SKM-1 treated with dmso at 0.1 percent for 144 hours (cell line): ENCODE measurements around the gene PLP2.
"Not testable (repeated sequence)": the region's sequence is repeated elsewhere in the genome, so short reads cannot be mapped to it uniquely, and the experiment has no call there.

Experiments
- DNase-seq: peaks from one replicate; lab custom pipeline; 2025; ENCODE audit not compliant: unreplicated experiment; lab: John Stamatoyannopoulos, UW

The PLP2 gene

GRCh38 chrX:49163555-49164419 is 7.9 kb upstream of the PLP2 start:
- DNase-seq, result peak; percentile 66

DNA sequence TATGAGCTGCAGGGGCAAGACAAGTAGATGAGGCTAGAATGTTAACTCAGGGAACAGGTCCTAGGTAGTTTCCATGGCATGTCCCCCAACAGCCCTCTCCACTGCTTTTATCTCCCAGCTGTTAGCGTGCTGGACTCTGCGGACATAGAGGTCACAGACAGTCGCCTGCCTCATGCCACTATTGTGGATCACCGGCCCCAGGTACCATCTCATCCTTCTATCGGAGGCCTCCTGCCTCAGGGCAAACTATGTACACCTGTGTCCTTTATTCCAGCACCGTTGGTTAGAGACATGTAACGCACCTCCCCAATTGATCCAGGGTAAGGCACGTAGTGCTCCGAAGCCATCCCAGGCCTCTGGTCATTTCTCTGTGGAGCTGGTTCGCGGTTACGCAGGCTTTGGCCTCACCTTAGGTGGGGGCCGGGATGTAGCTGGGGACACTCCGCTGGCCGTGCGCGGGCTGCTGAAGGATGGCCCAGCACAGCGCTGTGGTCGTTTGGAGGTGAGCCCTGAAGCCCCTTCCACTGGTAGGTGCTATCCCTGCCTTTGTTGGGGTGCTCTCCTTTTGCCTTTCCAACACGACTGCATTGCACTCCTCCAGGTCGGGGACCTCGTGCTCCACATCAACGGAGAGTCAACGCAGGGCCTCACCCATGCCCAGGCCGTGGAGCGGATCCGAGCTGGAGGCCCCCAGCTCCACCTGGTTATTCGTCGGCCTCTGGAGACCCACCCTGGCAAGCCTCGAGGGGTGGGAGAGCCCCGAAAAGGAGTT is 6.9 kb upstream of the PLP2 start:
- no peak for DNase-seq

DNA sequence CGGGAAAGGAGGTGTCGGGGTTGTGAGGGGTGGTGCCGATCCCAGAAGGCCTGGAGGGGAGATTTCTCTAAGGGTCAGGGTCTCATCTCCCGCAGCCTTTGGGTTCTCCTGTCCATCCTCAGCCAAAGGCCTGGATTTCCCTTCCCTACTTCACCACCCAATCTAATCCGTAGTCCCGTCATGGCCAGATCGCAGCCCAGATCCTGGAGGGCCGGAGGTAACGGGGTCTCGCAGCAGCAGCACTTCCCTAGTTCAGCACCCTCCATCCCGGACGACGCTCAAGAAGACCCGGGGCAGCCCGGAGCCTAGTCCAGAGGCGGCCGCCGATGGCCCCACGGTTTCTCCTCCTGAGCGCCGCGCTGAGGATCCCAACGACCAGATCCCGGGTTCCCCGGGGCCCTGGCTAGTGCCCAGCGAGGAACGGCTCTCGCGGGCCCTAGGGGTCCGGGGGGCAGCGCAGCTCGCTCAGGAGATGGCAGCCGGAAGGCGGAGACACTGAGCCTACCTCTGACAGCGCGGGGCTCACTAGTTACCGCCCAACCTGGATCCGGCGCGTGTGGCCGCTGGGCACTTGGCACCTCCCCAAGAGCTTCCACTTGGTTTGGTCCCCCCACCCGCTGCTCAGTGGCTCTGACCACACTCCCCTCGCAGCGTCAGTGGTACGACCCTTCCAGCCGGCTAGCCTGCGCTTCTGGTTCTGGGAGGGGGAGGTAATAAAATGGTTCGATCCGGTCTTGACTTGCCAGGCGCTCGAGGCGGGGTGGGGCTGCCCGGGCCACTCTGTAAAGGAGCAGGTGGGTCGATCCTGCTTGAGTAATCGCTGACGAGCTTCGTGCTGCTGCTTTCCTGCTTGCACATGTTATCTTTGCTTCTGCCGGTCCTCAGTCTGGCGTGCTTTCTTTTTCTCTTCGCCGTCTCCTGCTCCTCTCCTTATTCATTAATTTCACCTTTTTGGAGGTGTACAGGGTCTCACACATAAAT is 5.5 kb upstream of the PLP2 start:
- DNase-seq, result peak; percentile 57

DNA sequence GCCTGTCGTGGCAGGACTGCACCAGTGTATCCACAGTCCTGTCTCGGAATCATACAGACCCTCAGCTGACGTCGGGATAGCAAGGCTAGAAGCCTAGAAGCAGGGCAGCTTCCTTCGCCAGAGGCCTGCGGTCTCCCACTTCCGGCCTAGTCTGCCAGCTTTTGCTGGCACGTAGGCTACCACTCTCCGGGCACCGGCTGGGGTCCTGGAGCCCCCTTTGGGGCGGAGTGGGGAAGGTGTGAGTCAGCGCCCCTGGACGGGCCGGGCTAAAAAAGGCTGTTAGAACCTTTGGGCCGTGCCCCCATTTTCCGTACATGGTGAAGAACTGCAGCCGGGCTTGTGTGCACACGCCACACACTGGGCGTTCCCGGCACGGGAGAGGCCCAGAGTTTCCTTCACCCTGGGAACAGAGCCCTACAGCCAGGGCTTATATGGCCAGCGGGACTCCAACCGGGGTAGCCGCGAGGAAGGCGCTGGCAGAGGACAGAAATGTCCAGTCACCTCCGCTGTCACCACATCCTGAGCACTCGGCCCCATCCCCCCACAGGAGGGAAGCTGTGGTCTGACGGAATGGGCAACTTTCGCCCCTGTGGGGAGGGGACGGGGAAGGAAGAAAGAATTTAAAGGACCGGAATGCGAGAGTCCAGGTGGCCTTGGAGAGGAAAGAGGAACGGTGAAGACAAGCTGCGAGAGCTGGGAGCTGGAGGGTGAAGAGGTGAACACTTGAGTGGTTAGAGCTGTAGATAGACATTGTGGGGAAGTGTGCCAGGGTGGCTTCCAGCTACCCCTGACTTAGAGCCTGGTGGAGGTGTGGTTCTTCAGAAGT is 4.6 kb upstream of the PLP2 start:
- DNase-seq, result peak; percentile 86

- no peak for DNase-seq
Observed at GRCh38 chrX:49167740-49168108, 4.0 kb upstream of the PLP2 start.

GRCh38 chrX:49172280-49172780 is 632 bp downstream of the PLP2 start:
- DNase-seq, result peak; percentile 12

DNA sequence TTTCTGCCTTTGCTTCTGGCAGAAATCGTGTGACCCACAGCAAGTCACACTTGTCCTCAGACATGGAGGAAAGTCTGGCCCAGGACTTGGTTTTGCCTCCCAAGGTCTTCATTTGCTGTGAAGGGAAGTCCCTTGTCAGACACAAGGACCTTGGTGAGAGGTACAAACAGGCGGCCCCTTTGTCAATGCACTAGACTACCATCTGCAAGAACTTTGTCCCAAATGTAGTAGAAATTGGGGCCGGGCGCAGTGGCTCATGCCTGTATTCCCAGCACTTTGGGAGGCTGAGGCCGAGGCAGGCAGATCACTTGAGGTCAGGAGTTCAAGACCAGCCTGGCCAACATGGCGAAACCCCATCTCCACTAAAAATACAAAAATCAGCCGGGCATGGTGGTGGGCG is 1.8 kb downstream of the PLP2 start:
- not testable (repeated sequence) for DNase-seq

DNA sequence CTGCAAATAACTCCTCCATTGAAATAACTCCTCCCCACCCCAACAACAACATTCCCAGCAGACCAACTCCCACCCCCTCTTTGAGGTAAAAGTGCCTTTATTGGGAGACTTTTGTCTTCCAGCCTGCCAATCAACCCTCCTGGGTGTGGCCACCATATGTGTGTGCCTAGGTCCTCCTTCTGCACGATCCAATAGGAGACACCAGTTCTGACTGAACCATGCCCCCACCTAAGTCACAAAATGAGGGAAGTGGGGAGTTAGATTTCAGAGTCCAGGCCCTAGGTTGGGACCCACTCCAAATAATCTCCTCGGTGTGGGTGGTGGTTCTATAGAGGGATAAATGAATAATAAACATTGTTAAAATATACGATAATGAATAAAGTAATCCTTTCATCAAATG is 3.0 kb downstream of the PLP2 start:
- no peak for DNase-seq

- no peak for DNase-seq
Observed at GRCh38 chrX:49175435-49176274, 4.0 kb downstream of the PLP2 start.

- peak; percentile 35 for DNase-seq
Observed at GRCh38 chrX:49176421-49177326, 5.0 kb downstream of the PLP2 start.

DNA sequence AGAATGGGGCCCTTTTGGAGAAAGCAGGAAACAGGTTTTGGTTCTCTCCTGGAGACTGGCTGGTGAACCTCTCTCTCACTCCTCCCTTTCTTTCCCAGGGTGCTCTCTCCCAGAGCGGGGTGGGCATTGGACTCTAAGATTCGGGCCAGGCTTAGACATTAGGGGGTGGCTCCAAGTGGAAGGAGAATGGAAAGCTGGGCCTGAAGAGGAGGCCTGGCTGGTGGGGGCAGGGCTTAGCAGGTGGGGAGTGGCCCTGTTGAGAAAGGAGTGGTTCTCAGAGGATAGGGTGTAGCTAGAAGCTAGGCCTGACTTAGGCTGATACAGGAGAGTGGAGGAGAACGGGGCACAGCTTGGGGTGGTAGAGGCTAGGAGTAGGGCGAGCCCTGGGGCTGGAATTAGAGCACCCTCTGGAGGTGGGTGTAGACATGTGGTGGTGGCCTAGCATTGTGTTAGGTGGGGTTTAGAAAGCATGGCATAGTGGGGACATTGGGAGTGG is 5.7 kb downstream of the PLP2 start:
- no peak for DNase-seq

DNA sequence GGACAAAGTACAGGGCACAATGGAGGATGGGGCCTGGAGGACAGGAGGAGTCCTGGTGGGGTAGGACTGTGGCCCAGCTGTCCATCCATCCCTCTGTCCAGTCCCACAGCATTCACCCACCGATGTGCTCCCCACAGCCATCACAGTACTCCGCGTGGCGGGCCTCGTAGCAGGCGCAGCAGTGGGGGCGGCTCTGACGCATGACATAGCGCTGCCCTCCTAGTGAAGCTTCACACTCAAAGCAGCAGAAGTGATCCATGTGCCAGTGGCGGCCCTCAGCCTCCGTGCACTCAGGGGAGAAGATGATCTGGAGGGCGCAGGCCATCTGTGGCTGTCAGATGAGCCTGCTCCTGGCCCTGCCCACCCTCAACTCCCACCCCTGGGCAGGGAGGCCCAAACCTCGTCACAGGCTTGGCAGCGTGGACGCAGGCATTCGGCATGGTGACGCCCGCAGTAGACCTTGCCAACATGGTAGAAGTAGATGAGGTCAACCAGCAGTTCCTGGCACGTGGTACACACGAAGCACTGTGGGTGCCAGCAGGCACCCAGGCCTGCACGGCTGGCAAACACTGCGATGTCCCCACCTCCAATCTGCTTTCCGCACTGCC is 6.3 kb downstream of the PLP2 start:
- DNase-seq, result no peak

DNA sequence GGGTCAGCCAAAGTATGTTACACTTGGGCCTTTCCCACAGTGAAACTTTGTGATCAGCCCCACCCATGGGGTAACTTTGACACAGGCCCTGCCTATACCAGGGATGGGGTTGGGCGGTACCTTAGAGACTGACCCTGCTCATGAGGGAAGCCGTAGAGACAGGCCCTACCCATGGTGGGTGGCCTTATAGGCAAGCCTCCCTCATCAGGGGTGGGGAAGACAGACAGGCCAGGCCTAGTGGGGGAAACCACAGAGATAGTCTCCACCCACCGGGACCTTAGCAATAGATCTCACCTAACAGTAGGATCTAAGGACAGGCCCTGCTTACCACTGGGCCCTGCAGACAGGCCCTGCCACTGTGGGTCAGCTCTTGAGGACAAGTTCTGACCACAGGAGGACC is 6.8 kb downstream of the PLP2 start:
- no peak for DNase-seq

DNA sequence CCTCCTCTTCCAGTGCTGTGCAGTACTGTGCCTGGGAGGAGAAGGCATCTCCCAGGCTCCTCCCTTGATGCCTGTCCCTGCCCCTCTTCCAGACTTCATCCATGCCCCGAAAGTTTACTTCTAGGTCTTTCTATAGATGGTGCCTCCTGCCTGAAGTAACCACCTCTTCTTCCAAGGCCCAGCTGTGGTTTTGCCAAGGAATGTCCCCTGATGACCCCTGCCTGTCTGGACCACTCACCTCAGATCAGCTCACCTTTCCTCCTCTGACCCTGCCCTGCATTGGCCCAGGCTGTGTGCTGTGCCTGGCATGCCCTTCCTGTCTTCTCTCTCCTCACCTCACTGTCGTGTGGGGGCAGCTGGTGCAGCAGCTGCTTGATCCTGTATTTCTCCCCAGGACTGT is 7.7 kb downstream of the PLP2 start:
- no peak for DNase-seq

DNA sequence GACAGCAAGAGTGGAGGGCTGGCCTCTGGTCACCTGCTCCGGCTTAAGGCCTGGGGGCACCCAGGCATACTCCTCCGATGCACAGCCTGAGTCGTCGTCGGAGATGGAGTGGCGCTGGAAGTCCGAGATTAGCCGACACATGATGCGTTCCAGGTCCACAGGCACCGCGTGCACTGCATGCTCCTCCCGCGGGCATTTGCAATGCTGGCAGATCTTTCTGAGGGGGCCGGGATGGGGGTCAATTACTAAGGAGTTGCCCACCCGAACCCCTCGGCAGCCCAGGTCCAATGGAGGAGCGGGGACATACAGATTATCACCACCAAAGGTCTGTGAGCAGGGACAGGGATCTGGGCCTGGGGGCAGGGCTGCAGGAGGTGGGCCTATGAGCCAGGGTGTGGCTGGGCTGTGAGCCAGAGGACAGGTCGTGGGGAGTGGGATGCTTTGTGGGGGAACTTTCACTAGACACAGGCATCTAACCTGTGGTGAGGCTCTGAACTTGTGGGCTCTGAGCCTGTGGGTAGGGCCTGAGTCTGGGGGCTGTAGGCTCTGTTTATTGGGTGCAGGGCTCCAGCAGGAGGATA is 12.1 kb downstream of the PLP2 start:
- no peak for DNase-seq

GRCh38 chrX:49184294-49185281 is 12.9 kb downstream of the PLP2 start:
- no peak for DNase-seq
